H7 (cell line): ENCODE measurements around the gene COMTD1. TPM values are rescaled to one million over a fixed set of nuclear protein-coding genes. Genes with fewer than 3 reads are reported as not detected.

Experiments
- total RNA-seq: library from RNA; depleted of rRNA; stranded (reverse); fragments of >200 nt; shearing (Covaris generic); gene quantifications from 2 replicates; pipeline ENCODE4 v1.2.3, GENCODE V29; 2014; rRNA removed

Gene COMTD1
- total RNA-seq, 1 experiment from 2014 or later, result 36.6 TPM

Other genes with a start within 250 kb of the COMTD1 start
- 13.2 and 15.4 TPM in 2 replicates for gene SAMD8, start 124.3 kb downstream of the COMTD1 start, total RNA-seq
- 213 and 218 TPM in 2 replicates for gene VDAC2, start 25.2 kb downstream of the COMTD1 start, total RNA-seq
- 0.03 and 0.37 TPM in 2 replicates for gene ZNF503, start 165.8 kb upstream of the COMTD1 start, total RNA-seq
- not detected in 2 replicates for gene LRMDA, start 195.7 kb upstream of the COMTD1 start, total RNA-seq